Hepatocyte (in vitro differentiated cells): ENCODE results near the gene ENAH.

Experiments
- CTCF ChIP-seq: fragments of 200-600 bp; sonication (generic); IDR thresholded peaks from 2 replicates; pipeline ENCODE4 v1.5.1; 2016; ENCODE audit warnings: antibody characterized with exemption, mild to moderate bottlenecking; ENCODE audit not compliant: poor library complexity
- EZH2phosphoT487 ChIP-seq: fragments of 200-600 bp; sonication (generic); IDR thresholded peaks from one replicate; pipeline ENCODE4 v1.6.1; 2018; ENCODE audit warnings: antibody characterized with exemption, mild to moderate bottlenecking, low read depth, moderate library complexity; ENCODE audit not compliant: unreplicated experiment, severe bottlenecking

- TF ChIP-seq CTCF (no peak), EZH2phosphoT487 (no peak)
Observed at GRCh38 chr1:225666495-225666894, 13.6 kb upstream of the ENAH start.
